Left lung (tissue), 10 donors: ENCODE data around the gene RARA. TPM values are rescaled to one million over a fixed set of nuclear protein-coding genes. Genes with fewer than 3 reads are reported as not detected.

Source experiments
- ATAC-seq: fragments of 200-7000 bp; cut with Tn5 transposase; one replicate; pipeline ENCODE4 v1.9.1; 2020; ENCODE audit warnings: moderate library complexity
- DNase-seq, 4 donors: peaks; one replicate each; pipeline ENCODE4 v3.0.0-alpha.2; 2013 to 2020
- H3K27ac ChIP-seq, 2 donors: fragments of 200-600 bp; sonication (generic) in 1 of 2; one replicate each; pipeline versions ENCODE4 v1.5.0 to v1.8.0; 2020 to 2021
- H3K27me3 ChIP-seq, 2 donors: fragments of 200-600 bp; sonication (generic) in 1 of 2; one replicate each; pipeline versions ENCODE4 v1.5.0 to v1.8.0; 2020 to 2021
- H3K36me3 ChIP-seq, 2 donors: fragments of 200-600 bp; sonication (generic) in 1 of 2; one replicate each; pipeline versions ENCODE4 v1.5.0 to v1.8.0; 2020 to 2021
- H3K4me1 ChIP-seq, 2 donors: fragments of 200-600 bp; one replicate each; pipeline ENCODE4 v1.8.0; 2021
- H3K4me3 ChIP-seq, 2 donors: fragments of 200-600 bp; sonication (generic) in 1 of 2; one replicate each; pipeline versions ENCODE4 v1.5.0 to v1.8.0; 2020 to 2021; ENCODE audit warnings: mild to moderate bottlenecking in 1 of 2
- H3K9me3 ChIP-seq, 2 donors: fragments of 200-600 bp; sonication (generic) in 1 of 2; one replicate each; pipeline versions ENCODE4 v1.5.0 to v1.8.0; 2020 to 2021
- intact Hi-C, 2 donors: fragments of 100-400 bp; cut with DNase I; formaldehyde crosslinking; loops; one replicate each; pipeline versions ENCODE4 v1.11.2 to v1.14.2; 2022
- polyA plus RNA-seq, 6 donors: library from polyadenylated mRNA; unstranded; fragments of 120-200 nt; gene quantifications; one replicate each; pipeline ENCODE4 v1.2.1, GENCODE V29; 2013; ENCODE audit not compliant: insufficient read length in 6 of 6
- total RNA-seq, 2 donors: library from RNA; stranded (reverse); fragmentation: NEBNext Ultra II Directional; extraction: Animal tissue kit (Norgen Biotek cat#: 25700); gene quantifications; one replicate each; pipeline ENCODE4 v1.2.1, GENCODE V29; 2021
- TF ChIP-seq, protein P1 (sequence below), 2 donors: fragments of 200-600 bp; sonication (generic) in 1 of 2; IDR thresholded peaks; one replicate each; pipeline versions ENCODE4 v1.5.0 to v1.8.0; 2021; ENCODE audit warnings: antibody characterized with exemption in 2 of 2
- donor health status: DM: no; HTN: yes; CAD: no.
- donor health status: DM: no; HTN: no; CAD: no.

Gene RARA
- total and polyA plus RNA-seq, 8 donors = 45.5 to 62.6 (median 53.1) TPM

DNA sequence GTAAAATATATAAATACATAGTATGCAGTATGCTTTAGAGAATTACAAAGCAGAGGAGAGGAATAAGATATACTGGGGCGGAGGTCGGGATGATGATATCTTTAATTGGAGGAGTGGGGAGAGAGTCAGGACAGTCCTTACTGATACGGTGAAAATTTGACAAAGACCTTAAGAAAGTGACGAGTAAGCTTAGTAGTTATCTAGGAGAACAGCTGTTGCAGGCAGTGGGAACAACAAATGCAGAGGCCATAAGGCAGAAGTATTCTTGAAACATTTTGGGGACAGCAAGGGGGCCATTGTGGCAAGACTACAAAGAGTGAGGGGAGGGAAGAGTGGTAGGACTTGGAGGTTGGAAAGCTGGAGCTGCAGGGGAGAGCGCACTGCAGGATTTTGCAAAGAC is 43.6 kb upstream of the RARA start:
- H3K36me3 ChIP-seq = peaks cover 7 to 95% of the 10 kb centered on the region in 2 donors
- no peaks in the 10 kb centered on the region for H3K27me3 ChIP-seq
- H3K27ac ChIP-seq = no peak overlapping the region
- intact Hi-C loops = no loop called here
- TF ChIP-seq, protein P1, sequence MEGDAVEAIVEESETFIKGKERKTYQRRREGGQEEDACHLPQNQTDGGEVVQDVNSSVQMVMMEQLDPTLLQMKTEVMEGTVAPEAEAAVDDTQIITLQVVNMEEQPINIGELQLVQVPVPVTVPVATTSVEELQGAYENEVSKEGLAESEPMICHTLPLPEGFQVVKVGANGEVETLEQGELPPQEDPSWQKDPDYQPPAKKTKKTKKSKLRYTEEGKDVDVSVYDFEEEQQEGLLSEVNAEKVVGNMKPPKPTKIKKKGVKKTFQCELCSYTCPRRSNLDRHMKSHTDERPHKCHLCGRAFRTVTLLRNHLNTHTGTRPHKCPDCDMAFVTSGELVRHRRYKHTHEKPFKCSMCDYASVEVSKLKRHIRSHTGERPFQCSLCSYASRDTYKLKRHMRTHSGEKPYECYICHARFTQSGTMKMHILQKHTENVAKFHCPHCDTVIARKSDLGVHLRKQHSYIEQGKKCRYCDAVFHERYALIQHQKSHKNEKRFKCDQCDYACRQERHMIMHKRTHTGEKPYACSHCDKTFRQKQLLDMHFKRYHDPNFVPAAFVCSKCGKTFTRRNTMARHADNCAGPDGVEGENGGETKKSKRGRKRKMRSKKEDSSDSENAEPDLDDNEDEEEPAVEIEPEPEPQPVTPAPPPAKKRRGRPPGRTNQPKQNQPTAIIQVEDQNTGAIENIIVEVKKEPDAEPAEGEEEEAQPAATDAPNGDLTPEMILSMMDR (IDR thresholded peaks at IDR 0.05) = no peak
- no peaks in the 10 kb centered on the region for H3K9me3 ChIP-seq
- DNase-seq = no peak
- no peak for ATAC-seq
- H3K4me3 ChIP-seq = no peak overlapping the region
- H3K4me1 ChIP-seq = no peaks in the 10 kb centered on the region

DNA sequence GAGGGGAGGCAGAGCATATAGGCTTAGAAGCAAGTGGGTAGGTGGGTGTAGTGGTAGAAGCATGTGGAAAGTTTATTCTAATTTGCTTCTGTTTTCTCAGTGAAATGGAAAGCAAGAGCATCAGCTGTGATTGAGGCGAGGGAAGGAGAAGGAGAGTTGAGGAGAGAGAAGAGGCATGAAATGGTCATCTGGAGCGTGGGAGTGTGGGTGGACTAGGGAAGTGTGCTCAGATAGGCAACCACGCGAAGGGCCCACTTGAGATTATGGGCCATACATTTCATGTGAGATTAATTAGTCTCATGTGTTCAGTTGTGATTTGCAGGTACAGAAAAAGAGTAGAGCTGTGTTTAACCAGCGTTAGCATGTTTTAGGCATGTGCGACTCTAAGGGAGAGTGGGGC is 42.1 kb upstream of the RARA start:
- TF ChIP-seq, protein P1 (IDR thresholded peaks at IDR 0.05) = no peak
- intact Hi-C loops = no loop called here
- H3K4me1 ChIP-seq = no peaks in the 10 kb centered on the region
- ATAC-seq (no peak), DNase-seq (no peak)
- no peak overlapping the region for H3K27ac ChIP-seq
- H3K36me3 ChIP-seq = peaks cover 7 to 95% of the 10 kb centered on the region in 2 donors
- H3K4me3 ChIP-seq = no peak overlapping the region
- H3K9me3 ChIP-seq = no peaks in the 10 kb centered on the region
- H3K27me3 ChIP-seq = no peaks in the 10 kb centered on the region

DNA sequence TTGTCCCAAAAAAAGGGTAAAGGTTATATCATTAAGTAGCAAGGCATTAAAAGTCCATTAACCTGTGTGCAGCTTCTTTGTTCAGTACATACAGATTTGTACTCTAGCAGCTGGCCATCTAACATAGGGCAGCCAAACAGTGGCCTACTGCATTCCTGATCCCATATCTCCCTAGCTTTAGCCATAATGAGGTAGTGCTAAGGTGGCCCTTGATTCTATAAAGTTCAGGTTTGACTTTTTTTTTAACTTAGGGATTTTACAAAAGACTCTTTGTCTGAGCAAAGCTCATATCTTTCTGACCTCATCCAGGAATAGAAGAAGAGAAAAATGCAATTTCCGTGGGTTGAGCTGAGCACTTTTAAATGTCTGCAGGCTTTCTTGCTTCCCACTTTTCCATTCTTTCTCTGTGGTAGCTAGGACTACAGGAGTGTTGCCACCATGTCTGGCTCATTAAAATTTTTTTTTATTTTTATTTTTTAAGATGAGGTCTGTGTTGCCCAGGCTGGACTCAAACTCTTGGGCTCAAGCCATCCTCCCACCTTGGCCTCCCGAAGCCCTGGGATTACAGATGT is 40.8 kb upstream of the RARA start:
- Histone ChIP-seq H3K36me3 (peaks cover 7 to 95% of the 10 kb centered on the region in 2 donors), H3K4me1 (no peaks in the 10 kb centered on the region), H3K4me3 (no peak overlapping the region), H3K27ac (no peak overlapping the region), H3K9me3 (no peaks in the 10 kb centered on the region), H3K27me3 (no peaks in the 10 kb centered on the region)
- ATAC-seq = no peak
- intact Hi-C loops = no loop called here
- TF ChIP-seq, protein P1 (IDR thresholded peaks at IDR 0.05) = no peak
- no peak for DNase-seq

DNA sequence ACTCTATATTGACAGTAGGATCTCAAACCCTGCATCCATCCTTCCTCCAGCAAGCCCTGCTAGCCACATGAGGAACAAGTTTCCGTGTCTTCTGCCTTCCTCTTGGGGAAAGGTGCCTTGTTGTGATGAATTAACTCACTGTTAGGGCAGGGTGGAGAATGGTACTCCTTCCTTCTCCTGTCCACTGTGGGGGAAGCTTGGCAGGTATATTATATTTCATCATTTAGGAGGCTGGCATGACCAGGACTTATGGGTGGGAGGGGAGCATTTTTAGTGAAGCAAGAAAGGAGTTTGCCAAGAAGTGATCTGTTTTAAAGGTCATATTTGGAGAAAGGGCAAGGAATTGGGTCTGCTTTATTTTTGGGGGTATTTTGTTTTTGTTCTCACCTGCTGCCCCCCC is 30.6 kb upstream of the RARA start:
- H3K36me3 ChIP-seq = peaks cover 0 to 92% of the 10 kb centered on the region in 2 donors
- DNase-seq = no peak
- TF ChIP-seq, protein P1 (IDR thresholded peaks at IDR 0.05) = no peak
- ATAC-seq = no peak
- H3K27me3 ChIP-seq = no peaks in the 10 kb centered on the region
- H3K27ac ChIP-seq = no peak overlapping the region
- H3K4me3 ChIP-seq = no peak overlapping the region
- H3K9me3 ChIP-seq = no peaks in the 10 kb centered on the region
- intact Hi-C loops = no loop called here
- peaks cover 0 to 13% of the 10 kb centered on the region in 2 donors for H3K4me1 ChIP-seq

DNA sequence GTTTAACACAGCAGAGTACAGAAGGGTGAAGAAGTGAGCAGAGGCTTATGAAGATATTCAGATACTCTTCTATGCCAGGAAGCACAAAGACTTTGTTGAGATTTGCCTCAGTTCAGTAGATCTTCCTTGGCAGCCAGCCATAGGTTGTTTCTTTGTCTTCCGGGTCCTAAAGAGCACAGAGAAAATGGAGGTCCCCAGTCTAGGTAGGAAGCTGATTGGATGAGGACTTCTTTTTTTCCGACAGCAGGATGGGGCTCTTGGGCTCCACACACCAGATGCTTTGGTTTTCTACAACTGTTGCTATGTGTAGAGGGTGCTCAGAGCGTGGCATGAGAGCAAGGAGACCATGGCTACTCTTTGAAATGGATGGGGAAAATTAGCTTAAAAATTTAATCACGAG is 29.6 kb upstream of the RARA start:
- intact Hi-C loops = no loop called here

More for the DNA sequence above, 29.6 kb upstream of the RARA start:
- TF ChIP-seq, protein P1 (IDR thresholded peaks at IDR 0.05) = no peak
- H3K4me1 ChIP-seq = peaks cover under 1 to 20% of the 10 kb centered on the region in 2 donors
- H3K4me3 ChIP-seq = no peak overlapping the region
- H3K9me3 ChIP-seq = no peaks in the 10 kb centered on the region
- H3K36me3 ChIP-seq = peaks cover 0 to 82% of the 10 kb centered on the region in 2 donors
- no peak overlapping the region for H3K27ac ChIP-seq
- H3K27me3 ChIP-seq = no peaks in the 10 kb centered on the region
- ATAC-seq (no peak), DNase-seq (no peak)
